GM18517 (cell line): Measurements from ENCODE around the gene KLHL35.

Source experiments
- ATAC-seq: cut with Tn5 transposase; IDR thresholded peaks from one replicate; pipeline ENCODE4 v1.9.1; 2021; ENCODE audit warnings: mild to moderate bottlenecking, moderate library complexity; ENCODE audit not compliant: unreplicated experiment

Gene KLHL35

GRCh38 chr11:75469785-75470405 is 36.9 kb upstream of the KLHL35 start:
- no peak for ATAC-seq

- no peak for ATAC-seq
These were observed 35.7 kb upstream of the KLHL35 start for GRCh38 chr11:75468534-75469340.

GRCh38 chr11:75467881-75468280 is 34.9 kb upstream of the KLHL35 start:
- no peak for ATAC-seq

GRCh38 chr11:75467311-75467710 is 34.3 kb upstream of the KLHL35 start:
- no peak for ATAC-seq

GRCh38 chr11:75465701-75466531 is 32.9 kb upstream of the KLHL35 start:
- ATAC-seq, result no peak

- ATAC-seq, result no peak
These were observed 30.2 kb upstream of the KLHL35 start for GRCh38 chr11:75463106-75463774.

GRCh38 chr11:75462117-75462653 is 29.2 kb upstream of the KLHL35 start:
- no peak for ATAC-seq

GRCh38 chr11:75461151-75461550 is 28.1 kb upstream of the KLHL35 start:
- ATAC-seq, result no peak

- ATAC-seq, result no peak
These were observed 23.7 kb upstream of the KLHL35 start for GRCh38 chr11:75456596-75457183.

GRCh38 chr11:75454987-75455386 is 22.0 kb upstream of the KLHL35 start:
- ATAC-seq, result no peak

- ATAC-seq, result no peak
These were observed 21.1 kb upstream of the KLHL35 start for GRCh38 chr11:75453916-75454655.

GRCh38 chr11:75450826-75451821 is 18.1 kb upstream of the KLHL35 start:
- no peak for ATAC-seq

- no peak for ATAC-seq
These were observed 17.2 kb upstream of the KLHL35 start for GRCh38 chr11:75450236-75450635.

- no peak for ATAC-seq
These were observed 16.8 kb upstream of the KLHL35 start for GRCh38 chr11:75449776-75450175.

GRCh38 chr11:75449271-75449670 is 16.3 kb upstream of the KLHL35 start:
- no peak for ATAC-seq

GRCh38 chr11:75447415-75447814 is 14.4 kb upstream of the KLHL35 start:
- ATAC-seq, result no peak

GRCh38 chr11:75445315-75445953 is 12.4 kb upstream of the KLHL35 start:
- ATAC-seq, result no peak

- no peak for ATAC-seq
These were observed 10.0 kb upstream of the KLHL35 start for GRCh38 chr11:75443043-75443442.
